Measurements from ENCODE around the gene TSPAN13.
"Not testable (repeated sequence)": the region's sequence is repeated elsewhere in the genome, so short reads cannot be mapped to it uniquely, and the experiment has no call there.

The TSPAN13 gene

GRCh38 chr7:16754856-16755317 is 1.3 kb downstream of the TSPAN13 start:
- no peak overlapping the region for H3K27ac ChIP-seq (ENCODE audit: low read length)
- no peak for DNase-seq (ENCODE audit: low read depth, low spot score)
- peak overlapping the region; percentile 55; the same call in 1 of the 2 replicates for H3K4me3 ChIP-seq (ENCODE audit: low read length)
- H3K27me3 ChIP-seq (ENCODE audit: control insufficient read depth, insufficient read depth, low read length): no peaks in the 10 kb centered on the region
- no peaks in the 10 kb centered on the region for H3K4me1 ChIP-seq (ENCODE audit: control insufficient read depth, insufficient read depth, low read length)
- no CpG with 5 or more reads among the region's 6 CpGs for WGBS (ENCODE audit: insufficient coverage, insufficient read length)
- H3K9me3 ChIP-seq (ENCODE audit: control insufficient read depth, insufficient read depth, low read length): no peaks in the 10 kb centered on the region
- H3K36me3 ChIP-seq (ENCODE audit: control insufficient read depth, insufficient read depth, low read length): no peaks in the 10 kb centered on the region

GRCh38 chr7:16755397-16755796 is 1.8 kb downstream of the TSPAN13 start:
- Histone ChIP-seq H3K9me3 (ENCODE audit: control insufficient read depth, insufficient read depth, low read length) (no peaks in the 10 kb centered on the region), H3K27me3 (ENCODE audit: control insufficient read depth, insufficient read depth, low read length) (no peaks in the 10 kb centered on the region), H3K4me3 (ENCODE audit: low read length) (no peak overlapping the region), H3K4me1 (ENCODE audit: control insufficient read depth, insufficient read depth, low read length) (no peaks in the 10 kb centered on the region), H3K27ac (ENCODE audit: low read length) (no peak overlapping the region), H3K36me3 (ENCODE audit: control insufficient read depth, insufficient read depth, low read length) (no peaks in the 10 kb centered on the region)
- DNase-seq (ENCODE audit: low read depth, low spot score): no peak

GRCh38 chr7:16758036-16758435 is 4.5 kb downstream of the TSPAN13 start:
- Histone ChIP-seq H3K9me3 (ENCODE audit: control insufficient read depth, insufficient read depth, low read length) (no peaks in the 10 kb centered on the region), H3K27me3 (ENCODE audit: control insufficient read depth, insufficient read depth, low read length) (no peaks in the 10 kb centered on the region), H3K4me3 (ENCODE audit: low read length) (no peak overlapping the region), H3K27ac (ENCODE audit: low read length) (no peak overlapping the region), H3K36me3 (ENCODE audit: control insufficient read depth, insufficient read depth, low read length) (no peaks in the 10 kb centered on the region), H3K4me1 (ENCODE audit: control insufficient read depth, insufficient read depth, low read length) (no peaks in the 10 kb centered on the region)
- no CpG with 5 or more reads among the region's 6 CpGs for WGBS (ENCODE audit: insufficient coverage, insufficient read length)
- DNase-seq (ENCODE audit: low read depth, low spot score): no peak

- H3K4me3 ChIP-seq (ENCODE audit: low read length): no peak overlapping the region
- 100% methylated on average over 3 of the region's 10 CpGs for WGBS (ENCODE audit: insufficient coverage, insufficient read length)
- DNase-seq (ENCODE audit: low read depth, low spot score): no peak
- no peaks in the 10 kb centered on the region for H3K27me3 ChIP-seq (ENCODE audit: control insufficient read depth, insufficient read depth, low read length)
- H3K36me3 ChIP-seq (ENCODE audit: control insufficient read depth, insufficient read depth, low read length): no peaks in the 10 kb centered on the region
- H3K4me1 ChIP-seq (ENCODE audit: control insufficient read depth, insufficient read depth, low read length): no peaks in the 10 kb centered on the region
- H3K27ac ChIP-seq (ENCODE audit: low read length): no peak overlapping the region
- no peaks in the 10 kb centered on the region for H3K9me3 ChIP-seq (ENCODE audit: control insufficient read depth, insufficient read depth, low read length)
Measured at GRCh38 chr7:16758631-16759611, 5.4 kb downstream of the TSPAN13 start.

GRCh38 chr7:16759840-16760239 is 6.3 kb downstream of the TSPAN13 start:
- no peaks in the 10 kb centered on the region for H3K9me3 ChIP-seq (ENCODE audit: control insufficient read depth, insufficient read depth, low read length)
- WGBS (ENCODE audit: insufficient coverage, insufficient read length): no CpG with 5 or more reads among the region's 1 CpG

GRCh38 chr7:16762177-16762576 is 8.6 kb downstream of the TSPAN13 start:
- Histone ChIP-seq H3K27me3 (ENCODE audit: control insufficient read depth, insufficient read depth, low read length) (no peaks in the 10 kb centered on the region), H3K9me3 (ENCODE audit: control insufficient read depth, insufficient read depth, low read length) (no peaks in the 10 kb centered on the region), H3K27ac (ENCODE audit: low read length) (no peak overlapping the region), H3K4me1 (ENCODE audit: control insufficient read depth, insufficient read depth, low read length) (no peaks in the 10 kb centered on the region), H3K36me3 (ENCODE audit: control insufficient read depth, insufficient read depth, low read length) (no peaks in the 10 kb centered on the region), H3K4me3 (ENCODE audit: low read length) (no peak overlapping the region)
- DNase-seq (ENCODE audit: low read depth, low spot score): no peak
- WGBS (ENCODE audit: insufficient coverage, insufficient read length): no CpG with 5 or more reads among the region's 4 CpGs

More at GRCh38 chr7:16759840-16760239, 6.3 kb downstream of the TSPAN13 start:
- no peaks in the 10 kb centered on the region for H3K4me1 ChIP-seq (ENCODE audit: control insufficient read depth, insufficient read depth, low read length)
- no peaks in the 10 kb centered on the region for H3K27me3 ChIP-seq (ENCODE audit: control insufficient read depth, insufficient read depth, low read length)
- H3K4me3 ChIP-seq (ENCODE audit: low read length): no peak overlapping the region
- H3K27ac ChIP-seq (ENCODE audit: low read length): no peak overlapping the region
- no peaks in the 10 kb centered on the region for H3K36me3 ChIP-seq (ENCODE audit: control insufficient read depth, insufficient read depth, low read length)
- DNase-seq (ENCODE audit: low read depth, low spot score): no peak

- Histone ChIP-seq H3K36me3 (ENCODE audit: control insufficient read depth, insufficient read depth, low read length) (no peaks in the 10 kb centered on the region), H3K4me1 (ENCODE audit: control insufficient read depth, insufficient read depth, low read length) (no peaks in the 10 kb centered on the region), H3K27me3 (ENCODE audit: control insufficient read depth, insufficient read depth, low read length) (no peaks in the 10 kb centered on the region), H3K9me3 (ENCODE audit: control insufficient read depth, insufficient read depth, low read length) (no peaks in the 10 kb centered on the region), H3K4me3 (ENCODE audit: low read length) (no peak overlapping the region), H3K27ac (ENCODE audit: low read length) (no peak overlapping the region)
- WGBS (ENCODE audit: insufficient coverage, insufficient read length): no CpG with 5 or more reads among the region's 3 CpGs
- DNase-seq (ENCODE audit: low read depth, low spot score): no peak
Measured at GRCh38 chr7:16764942-16765341, 11.4 kb downstream of the TSPAN13 start.

- no peak overlapping the region for H3K27ac ChIP-seq (ENCODE audit: low read length)
Measured at GRCh38 chr7:16765436-16765859, 11.9 kb downstream of the TSPAN13 start.

GRCh38 chr7:16769994-16770393 is 16.4 kb downstream of the TSPAN13 start:
- not testable (repeated sequence) for H3K4me1 ChIP-seq (ENCODE audit: control insufficient read depth, insufficient read depth, low read length)
- no CpG with 5 or more reads among the region's 3 CpGs for WGBS (ENCODE audit: insufficient coverage, insufficient read length)

More at GRCh38 chr7:16765436-16765859, 11.9 kb downstream of the TSPAN13 start:
- Histone ChIP-seq H3K4me1 (ENCODE audit: control insufficient read depth, insufficient read depth, low read length) (no peaks in the 10 kb centered on the region), H3K27me3 (ENCODE audit: control insufficient read depth, insufficient read depth, low read length) (no peaks in the 10 kb centered on the region), H3K9me3 (ENCODE audit: control insufficient read depth, insufficient read depth, low read length) (no peaks in the 10 kb centered on the region), H3K4me3 (ENCODE audit: low read length) (no peak overlapping the region), H3K36me3 (ENCODE audit: control insufficient read depth, insufficient read depth, low read length) (no peaks in the 10 kb centered on the region)
- no peak for DNase-seq (ENCODE audit: low read depth, low spot score)
- WGBS (ENCODE audit: insufficient coverage, insufficient read length): no CpG with 5 or more reads among the region's 2 CpGs

GRCh38 chr7:16770657-16771329 is 17.2 kb downstream of the TSPAN13 start:
- Histone ChIP-seq H3K4me1 (ENCODE audit: control insufficient read depth, insufficient read depth, low read length) (no peaks in the 10 kb centered on the region; the same call in 1 of the 2 replicates), H3K36me3 (ENCODE audit: control insufficient read depth, insufficient read depth, low read length) (no peaks in the 10 kb centered on the region), H3K9me3 (ENCODE audit: control insufficient read depth, insufficient read depth, low read length) (no peaks in the 10 kb centered on the region), H3K4me3 (ENCODE audit: low read length) (no peak overlapping the region), H3K27ac (ENCODE audit: low read length) (no peak overlapping the region), H3K27me3 (ENCODE audit: control insufficient read depth, insufficient read depth, low read length) (no peaks in the 10 kb centered on the region)
- WGBS (ENCODE audit: insufficient coverage, insufficient read length): no CpG with 5 or more reads among the region's 6 CpGs
- no peak for DNase-seq (ENCODE audit: low read depth, low spot score)

More at GRCh38 chr7:16769994-16770393, 16.4 kb downstream of the TSPAN13 start:
- not testable (repeated sequence) for H3K27ac ChIP-seq (ENCODE audit: low read length); H3K27me3 ChIP-seq (ENCODE audit: control insufficient read depth, insufficient read depth, low read length); DNase-seq (ENCODE audit: low read depth, low spot score); H3K36me3 ChIP-seq (ENCODE audit: control insufficient read depth, insufficient read depth, low read length); H3K4me3 ChIP-seq (ENCODE audit: low read length); H3K9me3 ChIP-seq (ENCODE audit: control insufficient read depth, insufficient read depth, low read length)

Measured in iPS DF 6.9 (cell line).